Stimulated activated CD4-positive, alpha-beta T cell treated with anti-CD3 and anti-CD28 coated beads, Interleukin-1b, Interleukin-23, amount 100 ng/mL, for 4 hours (primary cell): ENCODE data around the gene CSE1L.
"Not testable (repeated sequence)": the region's sequence is repeated elsewhere in the genome, so short reads cannot be mapped to it uniquely, and the experiment has no call there.

ENCODE experiments used
- DNase-seq, 2 donors: peaks; one replicate each; pipeline ENCODE4 v3.0.0-alpha.2; 2020; ENCODE audit warnings: low read depth in 2 of 2

CSE1L gene

GRCh38 chr20:49046087-49046900 lies at the start of gene CSE1L:
TSS of gene CSE1L (plus strand) at chr20:49046312. CDS start at chr20:49058464, 12,152 bp downstream.
- peak; percentile 92 to 94 for DNase-seq

DNA sequence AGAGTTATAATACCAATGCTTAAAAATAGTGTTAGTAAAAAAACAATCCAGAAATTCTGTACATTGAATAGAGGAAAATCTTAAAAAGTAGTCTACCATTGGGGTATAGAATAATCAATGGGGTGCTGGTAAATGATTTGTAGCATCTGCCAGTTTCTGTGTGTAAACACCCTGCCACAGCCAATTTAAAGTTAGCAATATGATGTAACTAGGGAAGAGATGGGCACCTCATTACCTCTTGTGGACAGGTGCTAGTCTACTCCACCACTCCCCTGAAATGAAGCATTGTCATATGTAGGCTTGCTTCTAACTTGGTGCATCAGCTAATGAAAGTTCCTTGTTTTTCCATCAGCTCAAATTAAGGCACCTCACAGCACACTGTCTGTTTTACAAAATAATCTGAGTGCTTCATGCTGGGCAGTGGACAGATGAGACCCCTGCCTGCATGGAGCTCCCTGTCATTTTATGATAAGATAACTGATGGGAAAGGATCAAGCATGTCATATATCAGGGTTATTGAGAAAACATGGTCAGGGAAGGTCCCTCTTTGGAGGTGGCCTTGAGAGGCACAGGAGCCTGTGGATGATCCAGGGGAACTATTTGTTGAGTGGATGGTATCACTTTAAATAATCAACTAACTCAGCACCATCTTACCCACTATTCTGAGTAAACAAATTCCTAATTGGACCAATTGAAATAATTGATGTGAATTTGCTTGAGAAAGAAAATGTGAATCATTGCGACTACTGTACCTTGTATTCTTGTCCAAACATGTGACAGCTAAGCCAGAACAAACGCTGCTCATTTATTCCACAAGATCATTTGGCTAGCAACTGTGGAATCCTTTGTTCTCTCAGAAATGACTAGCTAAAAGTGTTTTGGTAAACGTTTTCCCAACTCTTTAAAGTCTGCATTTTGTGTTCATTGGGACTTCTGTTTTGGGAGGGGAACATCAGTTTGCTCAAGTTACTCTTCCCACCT lies 45.9 kb upstream of the CSE1L start:
- DNase-seq = no peak

GRCh38 chr20:49001741-49002140 lies 44.4 kb upstream of the CSE1L start:
- no peak for DNase-seq

DNA sequence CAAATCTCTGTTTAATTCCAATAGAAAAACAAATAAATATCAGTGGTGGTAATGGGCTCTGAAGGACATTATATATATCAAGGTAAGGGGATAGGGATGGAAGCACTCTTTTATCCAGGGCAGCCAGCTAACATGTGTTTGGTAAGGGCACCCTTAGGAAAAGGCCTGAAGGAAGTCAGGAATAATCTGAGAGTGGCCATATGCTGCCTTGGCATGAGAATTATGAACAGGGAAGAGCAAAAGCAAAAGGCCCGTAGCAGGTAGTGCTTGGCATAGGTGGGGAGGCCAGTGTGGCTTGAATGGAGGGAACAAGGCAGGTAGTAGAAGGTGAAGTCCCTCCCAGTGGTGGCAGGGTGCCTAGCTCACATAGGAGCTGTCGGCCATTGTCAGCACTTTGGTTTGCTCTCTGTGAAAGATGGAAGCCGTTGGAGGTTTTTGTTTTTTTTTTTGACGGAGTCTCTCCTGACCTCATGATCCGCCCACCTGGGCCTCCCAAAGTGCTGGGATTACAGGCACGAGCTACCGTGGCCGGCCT lies 39.6 kb upstream of the CSE1L start:
- no peak for DNase-seq

GRCh38 chr20:49009899-49010631 lies 36.0 kb upstream of the CSE1L start:
- DNase-seq = no peak

DNA sequence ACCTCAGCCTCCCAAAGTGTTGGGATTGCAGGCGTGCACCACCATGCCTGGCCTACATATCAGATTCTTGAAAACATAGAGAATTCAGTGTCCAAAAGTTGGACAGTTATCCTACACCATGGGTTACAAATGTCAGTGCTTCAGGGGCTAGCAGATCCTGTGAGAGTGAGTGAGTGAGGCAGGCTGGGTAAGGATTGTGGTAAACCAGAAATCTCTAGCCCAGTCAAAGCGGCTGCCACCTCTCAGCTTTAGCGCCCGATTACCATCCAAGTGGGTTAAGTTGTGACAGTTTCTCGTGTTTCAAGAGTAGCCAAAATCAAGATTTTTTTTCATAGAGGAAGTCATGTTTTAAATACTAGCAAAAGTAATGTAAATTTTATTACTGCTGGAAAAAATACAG lies 21.9 kb upstream of the CSE1L start:
- no peak for DNase-seq

DNA sequence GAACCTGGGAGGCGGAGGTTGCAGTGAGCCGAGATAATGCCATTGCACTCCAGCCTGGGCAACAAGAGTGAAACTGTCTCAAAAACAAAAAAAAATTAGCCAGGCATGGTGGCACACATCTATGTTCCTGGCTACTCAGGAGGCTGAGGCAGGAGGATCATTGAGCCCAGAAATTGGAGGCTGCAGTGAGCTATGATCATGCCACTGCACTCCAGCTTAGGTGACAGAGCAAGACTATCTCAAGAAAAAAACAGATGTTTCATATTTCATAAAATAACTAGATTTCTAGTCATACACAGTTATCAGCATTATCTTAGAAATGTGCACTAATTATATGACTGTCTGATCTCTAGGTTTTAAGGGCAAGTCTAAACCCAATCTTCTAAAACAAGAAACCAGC lies 17.9 kb upstream of the CSE1L start:
- DNase-seq = not testable (repeated sequence)

DNA sequence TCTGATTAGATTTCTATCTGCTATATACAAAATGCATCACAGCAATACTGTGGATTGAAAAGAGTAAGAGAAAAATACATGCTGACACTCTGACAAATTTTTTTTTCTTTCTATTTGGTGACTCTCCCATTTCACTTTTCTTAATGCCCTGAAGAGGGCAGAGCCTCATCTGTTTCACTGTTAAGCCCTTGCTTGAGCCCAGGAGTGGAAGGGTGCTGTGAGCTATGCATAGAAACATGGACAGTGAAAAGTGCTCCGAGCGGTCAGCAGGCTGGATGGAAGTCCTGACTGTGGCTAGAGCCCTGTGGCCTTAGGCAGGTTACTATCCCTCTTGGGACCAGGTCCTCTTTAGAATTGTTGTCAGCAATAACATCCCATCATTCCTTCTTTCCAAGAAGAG lies 17.4 kb upstream of the CSE1L start:
- DNase-seq = no peak

DNA sequence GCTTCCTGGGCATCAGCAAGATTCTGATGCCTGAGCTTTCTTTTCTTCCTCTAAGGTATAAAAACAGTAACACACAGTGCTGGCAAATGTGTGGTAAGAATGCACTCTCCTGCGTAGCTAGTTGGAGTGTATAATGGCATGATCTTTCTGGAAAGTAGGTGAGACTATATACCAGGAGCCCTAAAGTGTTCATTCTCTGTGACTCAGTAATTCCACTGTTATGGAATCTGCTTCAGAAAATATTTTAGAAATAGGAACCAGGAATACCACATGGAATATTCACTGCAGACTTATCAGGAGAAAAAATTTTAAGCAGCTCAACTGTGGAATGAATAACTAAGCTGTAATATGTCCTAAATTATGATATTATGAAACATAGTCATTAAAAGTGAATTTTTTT lies 16.9 kb upstream of the CSE1L start:
- no peak for DNase-seq

DNA sequence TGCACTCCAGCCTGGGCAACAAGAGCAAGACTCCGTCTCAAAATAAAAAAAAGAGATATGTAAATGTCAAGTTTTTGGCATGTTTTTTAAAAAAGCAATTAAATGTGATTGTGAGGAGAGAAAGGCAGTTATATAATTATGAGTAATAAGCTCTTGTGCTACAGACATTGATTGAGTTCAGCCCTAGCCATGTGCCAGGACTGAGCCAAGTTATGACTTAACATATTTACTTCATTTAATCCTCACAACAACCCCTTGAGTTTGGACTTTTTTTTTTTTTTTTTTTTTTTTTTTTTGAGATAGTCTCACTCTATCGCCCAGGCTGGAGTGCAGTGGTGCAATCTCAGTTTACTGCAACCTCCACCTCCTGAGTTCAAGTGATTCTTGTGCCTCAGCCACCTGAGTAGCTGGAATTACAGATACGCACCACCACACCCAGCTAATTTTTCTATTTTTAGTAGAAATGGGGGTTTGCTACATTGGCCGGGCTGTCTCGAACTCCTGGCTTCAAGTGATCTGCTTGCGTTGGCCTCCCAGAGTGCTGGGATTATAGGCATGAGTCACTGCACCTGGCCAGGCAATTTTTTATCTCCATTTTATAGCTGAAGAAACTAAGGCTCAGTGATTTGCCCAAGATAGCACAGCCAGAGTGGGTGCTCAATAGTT lies 15.0 kb upstream of the CSE1L start:
- DNase-seq = no peak

GRCh38 chr20:49032455-49032854 lies 13.7 kb upstream of the CSE1L start:
- no peak for DNase-seq

DNA sequence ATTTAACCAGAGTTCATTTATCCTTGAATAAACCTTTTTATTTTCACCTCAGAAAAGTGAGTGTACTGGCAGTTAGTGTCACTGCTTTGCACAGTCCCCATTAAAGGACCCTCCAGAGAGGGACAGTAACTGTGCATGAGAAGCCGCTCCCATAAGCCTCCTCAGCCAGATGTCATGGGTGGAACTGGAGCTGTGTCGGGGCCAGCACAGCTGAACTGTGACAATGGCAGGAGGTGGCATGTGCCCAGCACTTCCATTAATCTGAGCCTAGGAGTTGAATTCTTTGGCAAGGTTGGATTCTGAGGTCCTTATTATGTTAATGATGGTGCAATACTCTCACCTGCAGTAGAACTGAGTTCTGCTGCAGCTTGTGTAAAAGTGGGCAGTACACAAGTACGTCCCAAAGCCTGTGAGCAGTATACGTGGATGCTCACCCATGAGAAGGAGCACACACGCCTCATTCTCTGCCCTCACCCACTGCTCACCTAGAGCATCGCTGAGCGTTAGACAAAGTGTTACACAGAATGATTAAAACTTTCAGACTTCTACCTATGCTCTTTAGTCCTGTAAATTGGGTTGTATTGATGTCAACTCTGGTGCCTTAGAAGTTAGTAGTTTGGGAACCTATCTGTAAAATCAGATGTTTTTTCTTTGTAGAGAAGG lies 11.9 kb upstream of the CSE1L start:
- no peak for DNase-seq

DNA sequence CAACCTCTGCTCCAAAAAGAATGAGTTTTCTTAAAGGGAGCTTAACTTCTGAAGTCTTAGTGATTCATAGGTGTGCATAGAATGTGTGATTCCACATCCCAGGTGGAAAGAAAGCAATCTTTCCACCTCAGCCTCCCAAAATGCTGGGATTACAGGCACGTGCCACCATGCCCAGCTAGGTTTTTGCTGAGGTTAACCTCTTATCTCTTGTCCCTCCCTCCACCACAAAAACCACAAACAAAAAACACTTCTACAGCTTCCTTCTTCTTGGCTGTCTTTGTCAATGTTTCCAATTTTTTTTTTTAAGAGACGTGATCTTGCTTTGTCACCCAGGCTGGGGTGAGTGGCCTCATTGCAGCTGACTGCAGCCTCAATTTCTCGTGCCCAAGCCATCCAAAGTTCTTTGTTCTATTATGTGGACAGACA lies 8.1 kb upstream of the CSE1L start:
- no peak for DNase-seq

DNA sequence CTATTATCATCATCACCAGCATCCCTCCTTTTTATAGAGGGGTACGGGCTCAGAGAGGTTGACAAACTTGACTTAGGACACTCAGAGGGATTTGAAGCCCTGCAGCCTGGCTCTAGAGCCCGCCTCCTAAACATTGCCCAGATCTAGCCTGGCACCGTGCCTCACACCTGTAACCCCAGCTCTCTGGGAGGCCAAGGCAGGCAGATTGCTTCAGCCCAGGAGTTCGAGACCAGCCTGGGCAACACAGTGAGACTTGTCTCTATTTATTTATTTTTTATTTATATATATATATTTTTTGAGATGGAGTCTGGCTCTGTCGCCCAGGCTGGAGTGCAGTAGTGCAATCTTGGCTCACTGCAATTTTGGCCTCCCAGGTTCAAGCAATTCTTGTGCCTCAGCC lies 6.3 kb upstream of the CSE1L start:
- no peak for DNase-seq

GRCh38 chr20:49043000-49043399 lies 3.1 kb upstream of the CSE1L start:
- no peak for DNase-seq

DNA sequence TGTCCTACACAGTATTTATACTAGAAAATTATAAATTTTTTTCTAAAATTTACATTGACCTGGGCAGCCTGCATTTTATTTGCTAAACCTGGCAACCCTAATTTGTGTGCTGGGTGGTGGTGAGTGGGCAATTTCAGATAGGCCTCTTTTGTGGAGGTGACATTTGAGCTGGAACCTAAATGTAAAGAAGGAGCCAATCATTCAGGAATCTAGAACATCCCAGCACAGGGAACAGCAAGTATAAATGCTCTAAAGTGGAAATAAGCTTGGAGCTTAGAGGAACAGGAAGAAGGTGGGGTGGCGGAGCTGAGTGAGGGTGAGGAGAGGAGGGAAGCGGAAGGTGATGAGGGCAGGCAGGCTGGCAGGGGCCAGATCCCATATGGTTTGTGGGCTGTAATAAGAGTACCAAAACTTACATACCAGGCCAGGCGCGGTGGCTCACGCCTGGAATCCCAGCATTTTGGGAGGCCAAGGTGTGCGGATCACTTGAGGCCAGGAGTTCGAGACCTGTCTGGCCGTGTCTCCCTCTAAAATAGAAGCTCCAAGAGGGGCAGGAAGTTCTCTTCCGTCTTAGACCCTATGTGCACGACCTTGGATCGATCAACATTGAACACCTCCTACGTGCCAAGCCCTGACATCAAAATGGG lies 549 bp upstream of the CSE1L start:
- DNase-seq = no peak

GRCh38 chr20:49052334-49052733 lies 6.2 kb downstream of the CSE1L start:
- DNase-seq = no peak

- no peak for DNase-seq
Measured at GRCh38 chr20:49054056-49054643, 8.0 kb downstream of the CSE1L start.

- no peak for DNase-seq
Measured at GRCh38 chr20:49063279-49063678, 17.2 kb downstream of the CSE1L start.

DNA sequence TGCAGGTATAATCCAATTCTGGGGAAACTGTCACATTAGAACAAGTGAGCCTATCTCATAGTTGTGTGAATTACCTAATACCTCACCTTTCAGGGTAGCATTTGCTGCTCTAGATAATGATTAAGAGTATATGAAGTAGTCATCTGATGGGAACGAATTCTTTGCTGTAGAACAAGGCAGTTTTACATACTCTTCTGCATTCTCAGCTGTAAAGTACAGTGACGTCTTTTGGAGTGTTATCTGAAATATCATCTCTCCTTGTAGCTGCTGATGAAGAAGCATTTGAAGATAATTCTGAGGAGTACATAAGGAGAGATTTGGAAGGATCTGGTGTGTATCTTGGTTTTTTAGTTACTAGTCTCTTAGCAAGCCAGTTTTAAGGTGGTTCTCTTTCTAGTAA lies 28.4 kb downstream of the CSE1L start:
- DNase-seq = no peak
